K562 (cell line): ENCODE measurements around the gene KRTAP5-1. TPM values are rescaled to one million over a fixed set of nuclear protein-coding genes. Genes with fewer than 3 reads are reported as not detected.
A peak's percentile ranks its signal among the peaks of the same experiment; 100 is the strongest.

Experiments used
- ATAC-seq: fragments of 200-7000 bp; cut with Tn5 transposase; 3 replicates; pipeline ENCODE4 v1.9.1; 2020; ENCODE audit warnings: moderate library complexity
- BruUV-seq: library from RNA; stranded (reverse); fragments of 400-500 nt; replicated peaks from 2 replicates; lab custom pipeline; 2021; lab: Mats Ljungman, UMichigan
- CTCF ChIA-PET: fragments of 300-600 bp; formaldehyde crosslinking; extraction: SDS; loops from one replicate; lab custom pipeline; 2021; ENCODE audit warnings: low intra/inter-chr PET ratio; lab: Yijun Ruan, JAX
- POLR2A ChIA-PET: fragments of 300-600, 350-650 bp; sonication (Branson Sonifier 250); formaldehyde crosslinking; extraction: SDS; loops from one replicate; lab custom pipeline; 2021; ENCODE audit warnings: antibody characterized with exemption, inconsistent platforms; lab: Yijun Ruan, JAX
- DNase-seq, 4 experiments: peaks; one replicate each; pipeline versions ENCODE4 v3.0.0 to v3.0.0-alpha.2; 2011 to 2018; ENCODE audit warnings: low spot score in 3 of 4, mixed read lengths in 3 of 4; ENCODE audit errors: extremely low read depth in 1 of 4
- FAIRE-seq: peaks from 2 replicates; lab custom pipeline; 2011; peaks lifted over from hg19 to GRCh38; lab: Jason Lieb, UNC
- H2AFZ ChIP-seq: 2 replicates; pipeline ENCODE4 v1.6.0; 2011; ENCODE audit warnings: low read depth, low read length, control low read depth, inconsistent platforms
- H3K27ac ChIP-seq: fragments of 200-600 bp; 3 replicates; pipeline ENCODE4 v1.8.0; 2011; ENCODE audit warnings: low read depth, mild to moderate bottlenecking, control low read depth, inconsistent platforms, low read length, moderate library complexity, mixed read lengths; ENCODE audit errors: extremely low read depth
- H3K27me3 ChIP-seq, 2 experiments: fragments of 300-600 bp in 1 of 2; 2 replicates in 1 of 2; 3 replicates in 1 of 2; pipeline versions ENCODE4 v1.6.0 to v1.8.0; 2011; ENCODE audit warnings: inconsistent platforms in 2 of 2, low read length in 2 of 2, mild to moderate bottlenecking in 1 of 2, mixed read lengths in 1 of 2, moderate library complexity in 1 of 2; ENCODE audit not compliant: control insufficient read depth in 2 of 2, insufficient read depth in 2 of 2
- H3K36me3 ChIP-seq: fragments of 300-600 bp; 3 replicates; pipeline ENCODE4 v1.8.0; 2011; ENCODE audit warnings: mild to moderate bottlenecking, low read length, inconsistent platforms; ENCODE audit not compliant: control insufficient read depth, insufficient read depth
- H3K4me1 ChIP-seq, 2 experiments: fragments of 200-600 bp in 1 of 2; replicated peaks in 1 of 2; 2 replicates in 1 of 2; 3 replicates in 1 of 2; pipeline versions ENCODE4 v1.5.1 to v1.8.0; 2011; ENCODE audit warnings: inconsistent platforms in 2 of 2, low read length in 2 of 2, mild to moderate bottlenecking in 1 of 2, mixed read lengths in 1 of 2, moderate library complexity in 1 of 2; ENCODE audit not compliant: control insufficient read depth in 2 of 2, insufficient read depth in 2 of 2
- H3K4me2 ChIP-seq: 2 replicates; pipeline ENCODE4 v1.6.1; 2011; ENCODE audit warnings: low read length, control low read depth, inconsistent platforms, mixed read lengths; ENCODE audit not compliant: insufficient read depth
- H3K4me3 ChIP-seq: fragments of 200-600 bp; sonication (generic), shearing (Covaris generic); 2 replicates; pipeline ENCODE4 v1.5.1; 2016; ENCODE audit warnings: control low read depth, inconsistent platforms
- H3K79me2 ChIP-seq: fragments of 200-600 bp; 3 replicates; pipeline ENCODE4 v1.8.0; 2011; ENCODE audit warnings: low read length, inconsistent platforms; ENCODE audit not compliant: control insufficient read depth, insufficient read depth
- H3K9ac ChIP-seq, 2 experiments: 2 replicates each; pipeline versions ENCODE4 v1.6.0 to v1.6.1; 2011; ENCODE audit warnings: low read depth in 2 of 2, low read length in 2 of 2, control low read depth in 1 of 2, inconsistent platforms in 1 of 2, mild to moderate bottlenecking in 1 of 2, mixed read lengths in 1 of 2; ENCODE audit not compliant: insufficient read depth in 1 of 2
- H3K9me1 ChIP-seq: one replicate; pipeline ENCODE4 v1.6.0; 2011; ENCODE audit warnings: inconsistent platforms, mild to moderate bottlenecking, low read length, moderate library complexity; ENCODE audit not compliant: control insufficient read depth, insufficient read depth
- H3K9me3 ChIP-seq: replicated peaks from 2 replicates; pipeline ENCODE4 v1.5.1; 2011; ENCODE audit warnings: low read depth, low read length, inconsistent platforms; ENCODE audit not compliant: control insufficient read depth, insufficient read depth
- H4K20me1 ChIP-seq: replicated peaks from 2 replicates; pipeline ENCODE4 v1.6.1; 2011; ENCODE audit warnings: low read length, inconsistent platforms, mixed read lengths; ENCODE audit not compliant: control insufficient read depth, insufficient read depth
- CCAR2 ChIP-seq: fragments of 200-400 bp; formaldehyde crosslinking; IDR thresholded peaks from 2 replicates; pipeline ENCODE4 v1.6.1; 2017; ENCODE audit warnings: mild to moderate bottlenecking, low read depth, low read length
- CHD1 ChIP-seq: fragments of 200-600 bp; sonication (generic); IDR thresholded peaks from one replicate; pipeline ENCODE4 v1.6.1; 2012; ENCODE audit warnings: mild to moderate bottlenecking, moderate library complexity, low read length, inconsistent platforms
- CHD2 ChIP-seq: IDR thresholded peaks from 2 replicates; pipeline ENCODE4 v1.6.1; 2011; ENCODE audit warnings: low read depth, low read length
- ESRRB ChIP-seq: fragments of 250-450 bp; sonication (Bioruptor Pico); IDR thresholded peaks from 2 replicates; pipeline ENCODE4 v1.5.0; 2020; ENCODE audit warnings: mild to moderate bottlenecking, moderate library complexity, borderline replicate concordance
- KDM1A ChIP-seq, 2 experiments: fragments of 450-650 bp; IDR thresholded peaks; 2 replicates each; pipeline ENCODE4 v1.6.1; 2016; ENCODE audit warnings: mild to moderate bottlenecking in 2 of 2
- KDM2B ChIP-seq: fragments of 250-450 bp; sonication (Bioruptor Pico); IDR thresholded peaks from 2 replicates; pipeline ENCODE4 v1.8.0; 2021; ENCODE audit warnings: mild to moderate bottlenecking, moderate library complexity
- NFIC ChIP-seq: fragments of 450-650 bp; IDR thresholded peaks from 2 replicates; pipeline ENCODE4 v1.6.1; 2017; ENCODE audit warnings: mild to moderate bottlenecking, inconsistent platforms
- POLR3G ChIP-seq: IDR thresholded peaks from 2 replicates; pipeline ENCODE4 v1.6.1; 2011; ENCODE audit not compliant: insufficient read length, insufficient replicate concordance; ENCODE audit errors: extremely low read depth
- RAD21 ChIP-seq, 2 experiments: fragments of 250-450 bp in 1 of 2; fragments of 450-650 bp in 1 of 2; sonication (Bioruptor Pico) in 1 of 2; formaldehyde crosslinking in 1 of 2; IDR thresholded peaks in 1 of 2; conservative IDR thresholded peaks in 1 of 2; 2 replicates each; pipeline versions ENCODE4 v1.4.0 to v1.8.0; 2020 to 2022; ENCODE audit warnings: mild to moderate bottlenecking in 2 of 2, moderate library complexity in 1 of 2
- SRF ChIP-seq, 2 experiments: fragments of 250-450, 450-650 bp in 1 of 2; sonication (Bioruptor Pico) in 1 of 2; sonication (generic) in 1 of 2; formaldehyde crosslinking; IDR thresholded peaks; 2 replicates each; pipeline versions ENCODE4 v1.5.0 to v1.5.1; 2020 to 2022; ENCODE audit warnings: mild to moderate bottlenecking in 1 of 2, missing genetic modification reagents in 1 of 2
- ZC3H4 ChIP-seq: sonication (generic); formaldehyde crosslinking; IDR thresholded peaks from 2 replicates; pipeline ENCODE4 v1.9.0; 2021; ENCODE audit warnings: missing genetic modification reagents, borderline replicate concordance
- ZNF518B ChIP-seq: fragments of 250-450 bp; sonication (Bioruptor Pico); IDR thresholded peaks from 2 replicates; pipeline ENCODE4 v1.5.0; 2021; ENCODE audit warnings: mild to moderate bottlenecking, moderate library complexity
- WGBS: fragments of 100-300 bp; shearing (Covaris generic); methylation state at CpG from one replicate; pipeline ENCODE4 v1.1.6; 2016; ENCODE audit warnings: low coverage, mixed read lengths; ENCODE audit not compliant: insufficient coverage; ENCODE audit errors: missing lambda C conversion rate; 5-methylcytosine and 5-hydroxymethylcytosine counted together
- in situ Hi-C: fragments of 300-500 bp; cut with MboI; formaldehyde crosslinking; loops from 4 replicates; pipeline ENCODE4 v1.15.0; 2018; ENCODE audit warnings: inconsistent platforms, mixed read lengths
- intact Hi-C: fragments of 100-400 bp; cut with micrococcal nuclease; formaldehyde crosslinking; loops from 2 replicates; pipeline ENCODE4 v1.14.2; 2022
- polyA plus RNA-seq, 8 experiments: library from polyadenylated mRNA; depleted of rRNA in 4 of 8; stranded (reverse) in 5 of 8; unstranded in 3 of 8; fragments of >200 nt; fragmentation: Nextera tagmentation in 2 of 8; fragmentation: Illumina TruSeq in 1 of 8; extraction: Ambion mirVana in 2 of 8; extraction: Trizol in 1 of 8; gene quantifications; 2 replicates each; pipeline versions ENCODE4 v1.2.1 to v1.2.3, GENCODE V29; 2011 to 2014; ENCODE audit warnings: inconsistent platforms in 1 of 8, missing spikeins in 1 of 8
- total RNA-seq, 7 experiments: library from RNA; depleted of rRNA in 6 of 7; stranded (reverse); fragments of >200 nt in 6 of 7; fragmentation: Illumina TruSeq in 2 of 7; extraction: Trizol in 2 of 7; gene quantifications; 2 replicates each; pipeline versions ENCODE4 v1.2.1 to v1.2.3, GENCODE V29; 2011 to 2021; ENCODE audit warnings: low replicate concordance in 1 of 7
- TF ChIP-seq, protein P1 (sequence below): fragments of 250-450 bp; sonication (Bioruptor Pico); IDR thresholded peaks from 2 replicates; pipeline ENCODE4 v1.4.0; 2020; ENCODE audit warnings: mild to moderate bottlenecking, moderate library complexity

Gene KRTAP5-1
- total and polyA plus RNA-seq, 9 of the 15 experiments (the other 6 are each of a cell fraction or from before 2014, with no cell fraction given): not detected

- WGBS: 11% methylated on average over 14 of the region's 14 CpGs
- no peak for ATAC-seq
- Histone ChIP-seq H3K4me2 (no peak overlapping the region), H3K9me1 (peaks cover 3% of the 10 kb centered on the region), H3K4me3 (no peak overlapping the region), H3K36me3 (no peaks in the 10 kb centered on the region), H3K79me2 (no peaks in the 10 kb centered on the region), H3K4me1 (peaks cover 0 to 67% of the 10 kb centered on the region in 2 experiments; a peak in 3 of 5 replicates), H2AFZ (no peak overlapping the region), H3K27ac (no peak overlapping the region), H4K20me1 (peaks cover 43% of the 10 kb centered on the region), H3K9me3 (no peaks in the 10 kb centered on the region), H3K27me3 (peaks cover 0 to 48% of the 10 kb centered on the region in 2 experiments; a peak in 2 of 5 replicates), H3K9ac (no peak overlapping the region)
- DNase-seq: no peak
- POLR2A ChIA-PET: no interaction called here
- intact Hi-C loops (no loop called here), in situ Hi-C loops (no loop called here)
- BruUV-seq: no TSS peak
- FAIRE-seq: no peak
- CTCF ChIA-PET: no interaction called here
- no peak for TF ChIP-seq ESRRB
- TF ChIP-seq KDM2B (CRISPR knock-in tag): no peak
- TF ChIP-seq SRF (CRISPR knock-in tag; IDR thresholded peaks at IDR 0.05): no peak
- 0 out of 2 replicates have a peak, but pooled peaks have one; percentile 15 for TF ChIP-seq ZC3H4
- no peak for TF ChIP-seq CHD2
- no peak for TF ChIP-seq ZNF518B
- TF ChIP-seq CHD1: no peak
- no peak for TF ChIP-seq NFIC
- TF ChIP-seq KDM1A (IDR thresholded peaks at IDR 0.05): peak in 1 of 2 experiments; percentile 82; a peak in 1 of 4 replicates
- no peak for TF ChIP-seq CCAR2
- no peak for TF ChIP-seq POLR3G
- TF ChIP-seq RAD21 (CRISPR knock-in tag; conservative IDR thresholded peaks at IDR 0.05 in 1 of 2, IDR thresholded peaks at IDR 0.05 in 1 of 2): no peak
- TF ChIP-seq, protein P1, sequence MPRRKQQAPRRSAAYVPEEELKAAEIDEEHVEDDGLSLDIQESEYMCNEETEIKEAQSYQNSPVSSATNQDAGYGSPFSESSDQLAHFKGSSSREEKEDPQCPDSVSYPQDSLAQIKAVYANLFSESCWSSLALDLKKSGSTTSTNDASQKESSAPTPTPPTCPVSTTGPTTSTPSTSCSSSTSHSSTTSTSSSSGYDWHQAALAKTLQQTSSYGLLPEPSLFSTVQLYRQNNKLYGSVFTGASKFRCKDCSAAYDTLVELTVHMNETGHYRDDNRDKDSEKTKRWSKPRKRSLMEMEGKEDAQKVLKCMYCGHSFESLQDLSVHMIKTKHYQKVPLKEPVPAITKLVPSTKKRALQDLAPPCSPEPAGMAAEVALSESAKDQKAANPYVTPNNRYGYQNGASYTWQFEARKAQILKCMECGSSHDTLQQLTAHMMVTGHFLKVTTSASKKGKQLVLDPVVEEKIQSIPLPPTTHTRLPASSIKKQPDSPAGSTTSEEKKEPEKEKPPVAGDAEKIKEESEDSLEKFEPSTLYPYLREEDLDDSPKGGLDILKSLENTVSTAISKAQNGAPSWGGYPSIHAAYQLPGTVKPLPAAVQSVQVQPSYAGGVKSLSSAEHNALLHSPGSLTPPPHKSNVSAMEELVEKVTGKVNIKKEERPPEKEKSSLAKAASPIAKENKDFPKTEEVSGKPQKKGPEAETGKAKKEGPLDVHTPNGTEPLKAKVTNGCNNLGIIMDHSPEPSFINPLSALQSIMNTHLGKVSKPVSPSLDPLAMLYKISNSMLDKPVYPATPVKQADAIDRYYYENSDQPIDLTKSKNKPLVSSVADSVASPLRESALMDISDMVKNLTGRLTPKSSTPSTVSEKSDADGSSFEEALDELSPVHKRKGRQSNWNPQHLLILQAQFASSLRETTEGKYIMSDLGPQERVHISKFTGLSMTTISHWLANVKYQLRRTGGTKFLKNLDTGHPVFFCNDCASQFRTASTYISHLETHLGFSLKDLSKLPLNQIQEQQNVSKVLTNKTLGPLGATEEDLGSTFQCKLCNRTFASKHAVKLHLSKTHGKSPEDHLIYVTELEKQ (CRISPR knock-in tag): no peak
These were observed 22.5 kb downstream of the KRTAP5-1 start for GRCh38 chr11:1562469-1563148.
